Measurements from ENCODE around the gene FBXO31.

DNA sequence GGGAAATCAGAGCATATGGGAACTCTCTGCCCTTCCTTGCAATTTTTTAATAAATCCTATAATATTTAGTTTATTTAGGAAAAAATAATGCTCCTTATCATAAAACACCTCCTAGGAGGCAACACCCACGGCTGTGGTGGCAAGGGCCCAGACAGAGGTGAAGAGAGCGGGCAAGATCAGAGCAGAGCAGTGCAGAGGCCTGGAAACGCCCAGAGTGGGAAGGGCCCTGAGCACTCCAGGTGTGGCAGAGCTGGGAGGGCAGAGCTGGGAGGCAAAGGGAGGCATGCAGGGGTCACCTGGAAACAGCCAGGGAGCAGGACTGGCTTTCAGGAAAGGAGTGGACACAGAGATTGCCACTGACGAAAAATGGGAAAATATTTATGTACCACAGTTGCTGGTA lies 17.3 kb downstream of the FBXO31 start:
- TF ChIP-seq, protein P1, sequence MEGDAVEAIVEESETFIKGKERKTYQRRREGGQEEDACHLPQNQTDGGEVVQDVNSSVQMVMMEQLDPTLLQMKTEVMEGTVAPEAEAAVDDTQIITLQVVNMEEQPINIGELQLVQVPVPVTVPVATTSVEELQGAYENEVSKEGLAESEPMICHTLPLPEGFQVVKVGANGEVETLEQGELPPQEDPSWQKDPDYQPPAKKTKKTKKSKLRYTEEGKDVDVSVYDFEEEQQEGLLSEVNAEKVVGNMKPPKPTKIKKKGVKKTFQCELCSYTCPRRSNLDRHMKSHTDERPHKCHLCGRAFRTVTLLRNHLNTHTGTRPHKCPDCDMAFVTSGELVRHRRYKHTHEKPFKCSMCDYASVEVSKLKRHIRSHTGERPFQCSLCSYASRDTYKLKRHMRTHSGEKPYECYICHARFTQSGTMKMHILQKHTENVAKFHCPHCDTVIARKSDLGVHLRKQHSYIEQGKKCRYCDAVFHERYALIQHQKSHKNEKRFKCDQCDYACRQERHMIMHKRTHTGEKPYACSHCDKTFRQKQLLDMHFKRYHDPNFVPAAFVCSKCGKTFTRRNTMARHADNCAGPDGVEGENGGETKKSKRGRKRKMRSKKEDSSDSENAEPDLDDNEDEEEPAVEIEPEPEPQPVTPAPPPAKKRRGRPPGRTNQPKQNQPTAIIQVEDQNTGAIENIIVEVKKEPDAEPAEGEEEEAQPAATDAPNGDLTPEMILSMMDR (IDR thresholded peaks at IDR 0.05) = no peak
- TF ChIP-seq POLR2A (IDR thresholded peaks at IDR 0.05) (no peak), POLR2AphosphoS5 (IDR thresholded peaks at IDR 0.05; ENCODE audit: insufficient read depth in 1 of 2, low read depth in 1 of 2) (no peak)
